KOPT-K1 (cell line): ENCODE measurements around the gene STT3A.

Experiments used
- H3K27ac ChIP-seq: fragments of 200-600 bp; sonication (generic); 2 replicates; pipeline ENCODE4 v1.5.1; 2016; ENCODE audit warnings: antibody characterized with exemption, mild to moderate bottlenecking, low read depth, low read length; ENCODE audit not compliant: poor library complexity, severe bottlenecking
- H3K36me3 ChIP-seq: fragments of 200-600 bp; sonication (generic); 2 replicates; pipeline ENCODE4 v1.5.1; 2017; ENCODE audit warnings: antibody characterized with exemption, mild to moderate bottlenecking, low read length, moderate library complexity; ENCODE audit not compliant: insufficient read depth
- H3K9me3 ChIP-seq: fragments of 200-600 bp; sonication (generic); 2 replicates; pipeline ENCODE4 v1.5.1; 2017; ENCODE audit warnings: antibody characterized with exemption, low read length, mild to moderate bottlenecking; ENCODE audit not compliant: insufficient read depth, poor library complexity, severe bottlenecking

Gene STT3A

DNA sequence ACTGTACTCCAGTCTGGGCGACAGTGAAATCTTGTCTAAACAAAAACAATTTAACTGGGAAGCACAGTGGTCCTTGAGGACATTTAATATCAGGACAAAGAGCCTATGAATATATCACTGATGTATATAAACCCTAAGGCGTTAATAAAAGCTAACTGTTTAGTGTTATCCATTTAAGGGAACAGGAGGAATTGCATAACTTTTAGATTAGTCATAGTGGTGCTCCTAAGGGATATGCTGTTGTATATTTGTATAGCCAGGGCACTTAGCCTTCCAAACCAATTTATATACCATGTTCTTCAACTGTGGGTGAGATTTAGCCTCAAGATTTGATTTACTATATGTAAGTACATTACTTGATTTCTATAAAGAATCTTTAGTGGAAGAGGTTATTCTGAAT is 29.3 kb downstream of the STT3A start:
- Histone ChIP-seq H3K27ac (no peak overlapping the region), H3K36me3 (peaks cover 72% of the 10 kb centered on the region), H3K9me3 (no peaks in the 10 kb centered on the region)

DNA sequence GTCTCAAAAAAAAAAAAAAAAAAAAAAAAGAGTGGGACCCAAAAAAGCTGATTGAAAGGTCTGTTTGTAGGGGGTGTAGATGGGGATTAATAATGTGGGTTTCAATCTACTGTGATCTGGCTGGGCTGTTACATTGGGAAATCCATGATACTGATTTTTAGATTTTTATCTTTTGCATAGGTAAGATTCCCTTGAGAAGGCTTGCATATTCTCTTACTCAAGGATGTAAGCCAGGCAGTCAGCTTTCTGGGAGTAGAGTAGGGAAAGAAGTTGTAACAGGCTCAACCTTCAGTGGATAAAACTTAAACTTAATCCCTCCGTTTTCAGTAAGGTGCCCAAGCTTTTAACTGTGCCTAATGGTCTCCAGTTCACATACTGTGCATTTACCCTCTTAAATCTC is 30.4 kb downstream of the STT3A start:
- no peak overlapping the region for H3K27ac ChIP-seq
- no peaks in the 10 kb centered on the region for H3K9me3 ChIP-seq
- peaks cover 72% of the 10 kb centered on the region for H3K36me3 ChIP-seq

GRCh38 chr11:125624756-125625213 is 32.1 kb downstream of the STT3A start, which contains the start of gene CHEK1:
Gene CHEK1, plus strand, starts transcription at chr11:125625163. Its CDS starts 1,606 bp downstream, at chr11:125626769.
- Histone ChIP-seq H3K9me3 (no peaks in the 10 kb centered on the region), H3K36me3 (peaks cover 72% of the 10 kb centered on the region), H3K27ac (peak within 1 kb of the TSS; percentile 87)

GRCh38 chr11:125625225-125625629 is 32.6 kb downstream of the STT3A start:
- no peaks in the 10 kb centered on the region for H3K9me3 ChIP-seq
- H3K27ac ChIP-seq = peak overlapping the region; percentile 87
- H3K36me3 ChIP-seq = peaks cover 72% of the 10 kb centered on the region

DNA sequence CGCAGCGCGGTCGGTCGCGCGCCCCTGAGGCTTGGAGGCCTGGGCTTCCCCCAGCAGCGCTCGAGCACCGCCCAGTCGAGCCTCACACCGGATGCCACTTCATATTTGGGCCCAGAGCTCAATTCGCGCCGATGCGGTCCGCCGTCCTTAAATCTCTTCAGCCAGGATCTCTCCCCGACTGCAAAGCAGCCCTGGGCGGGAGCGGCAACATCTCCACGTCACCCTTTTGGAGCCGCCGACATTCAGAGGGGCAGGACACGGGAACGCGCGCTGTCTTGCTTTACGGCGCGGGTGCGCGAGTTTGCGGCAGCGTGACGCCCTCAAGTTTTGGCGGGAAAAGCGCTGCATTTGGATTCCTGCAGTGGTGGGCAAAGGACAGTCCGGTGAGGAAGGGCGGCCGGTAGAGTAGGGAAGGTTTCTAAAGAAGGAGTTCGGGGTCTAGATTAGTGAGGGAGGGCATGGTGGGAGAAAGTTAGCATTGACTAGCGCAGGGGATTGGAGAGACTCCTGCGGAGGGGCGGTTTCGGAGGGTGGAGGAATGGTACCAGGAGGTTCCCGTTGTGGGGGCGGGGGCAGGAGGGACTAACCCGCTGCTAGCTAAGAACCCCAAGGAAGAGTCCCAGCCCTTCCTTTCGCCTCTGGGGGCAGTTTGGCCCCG is 33.1 kb downstream of the STT3A start:
- Histone ChIP-seq H3K36me3 (peaks cover 72% of the 10 kb centered on the region), H3K27ac (peak overlapping the region; percentile 87), H3K9me3 (no peaks in the 10 kb centered on the region)

DNA sequence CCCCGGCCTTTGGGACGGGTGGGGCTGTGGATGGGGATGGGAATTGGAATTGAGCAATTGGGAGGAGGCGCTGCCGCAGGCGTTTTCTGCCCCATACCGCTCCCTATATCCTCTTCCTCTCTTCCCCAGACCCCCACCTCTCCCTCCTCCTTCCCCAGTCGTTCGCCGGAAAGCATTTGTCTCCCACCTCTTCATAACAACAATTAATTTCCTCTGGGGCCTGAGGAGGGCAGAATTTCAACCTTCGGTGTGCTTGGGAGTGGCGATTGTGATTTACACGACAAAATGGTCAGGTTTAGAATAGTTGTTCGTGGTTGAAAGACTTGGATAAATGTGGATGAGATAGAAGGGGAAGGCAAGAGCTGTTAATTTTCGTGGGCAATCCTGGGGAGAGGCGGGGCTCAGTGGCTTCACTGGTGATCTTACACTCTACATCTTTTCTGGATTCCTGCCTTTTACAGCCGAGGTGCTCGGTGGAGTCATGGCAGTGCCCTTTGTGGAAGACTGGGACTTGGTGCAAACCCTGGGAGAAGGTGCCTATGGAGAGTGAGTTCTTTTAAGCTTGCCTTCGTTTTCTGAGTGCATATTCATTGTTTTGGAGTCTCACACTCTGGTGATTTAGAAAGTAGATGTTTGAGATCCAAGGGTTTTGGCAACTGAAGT is 33.8 kb downstream of the STT3A start:
- peak overlapping the region; percentile 87 for H3K27ac ChIP-seq
- H3K9me3 ChIP-seq = no peaks in the 10 kb centered on the region
- peaks cover 72% of the 10 kb centered on the region for H3K36me3 ChIP-seq

- H3K27ac ChIP-seq = peak overlapping the region; percentile 87
- peaks cover 72% of the 10 kb centered on the region for H3K36me3 ChIP-seq
- no peaks in the 10 kb centered on the region for H3K9me3 ChIP-seq
Measured at GRCh38 chr11:125627236-125627910, 34.7 kb downstream of the STT3A start.

DNA sequence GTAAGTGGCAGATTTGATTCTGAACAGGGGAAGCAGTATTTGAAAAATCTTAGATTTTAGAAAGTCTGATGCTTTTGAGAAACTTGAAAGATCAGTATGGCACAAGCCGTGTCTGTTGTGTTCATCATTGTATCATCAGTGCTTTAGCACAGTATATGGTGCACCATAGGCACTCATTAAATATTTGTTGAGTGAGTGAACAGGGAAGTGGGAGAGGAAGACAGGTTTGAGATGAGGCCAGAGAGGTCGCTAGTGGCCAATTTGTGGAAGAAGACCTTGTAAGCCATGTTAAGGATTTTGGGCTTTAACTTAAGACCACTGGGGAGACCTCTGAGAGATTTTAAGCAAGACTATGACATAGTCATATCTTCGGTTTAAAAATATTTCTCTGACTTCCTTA is 45.2 kb downstream of the STT3A start:
- H3K27ac ChIP-seq = no peak overlapping the region
- H3K36me3 ChIP-seq = peaks cover 99% of the 10 kb centered on the region
- H3K9me3 ChIP-seq = no peaks in the 10 kb centered on the region

DNA sequence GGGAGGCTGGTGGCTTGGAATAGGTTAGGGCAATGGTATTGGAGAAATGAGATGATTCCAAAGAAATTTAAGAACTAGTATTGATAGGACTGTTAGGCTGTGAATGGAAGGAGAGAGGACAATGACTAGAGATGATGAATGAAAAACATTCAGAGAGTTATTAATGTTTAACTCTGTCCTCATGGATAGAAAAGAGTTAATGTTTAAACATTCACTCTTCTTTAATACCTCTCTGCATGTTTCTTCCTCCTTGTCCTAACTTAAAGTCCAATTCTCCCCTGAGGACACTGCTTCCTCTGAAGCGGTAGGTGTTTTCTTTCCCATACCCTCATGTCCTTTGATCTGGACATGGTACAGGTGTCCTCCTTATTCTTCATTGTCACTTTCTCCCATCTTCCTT is 45.7 kb downstream of the STT3A start:
- peaks cover 99% of the 10 kb centered on the region for H3K36me3 ChIP-seq
- H3K9me3 ChIP-seq = no peaks in the 10 kb centered on the region

GRCh38 chr11:125645871-125646270 is 53.2 kb downstream of the STT3A start:
- no peak overlapping the region for H3K27ac ChIP-seq
- H3K36me3 ChIP-seq = peaks cover 100% of the 10 kb centered on the region
- H3K9me3 ChIP-seq = peaks cover 29% of the 10 kb centered on the region

More for the DNA sequence above, 45.7 kb downstream of the STT3A start:
- no peak overlapping the region for H3K27ac ChIP-seq

DNA sequence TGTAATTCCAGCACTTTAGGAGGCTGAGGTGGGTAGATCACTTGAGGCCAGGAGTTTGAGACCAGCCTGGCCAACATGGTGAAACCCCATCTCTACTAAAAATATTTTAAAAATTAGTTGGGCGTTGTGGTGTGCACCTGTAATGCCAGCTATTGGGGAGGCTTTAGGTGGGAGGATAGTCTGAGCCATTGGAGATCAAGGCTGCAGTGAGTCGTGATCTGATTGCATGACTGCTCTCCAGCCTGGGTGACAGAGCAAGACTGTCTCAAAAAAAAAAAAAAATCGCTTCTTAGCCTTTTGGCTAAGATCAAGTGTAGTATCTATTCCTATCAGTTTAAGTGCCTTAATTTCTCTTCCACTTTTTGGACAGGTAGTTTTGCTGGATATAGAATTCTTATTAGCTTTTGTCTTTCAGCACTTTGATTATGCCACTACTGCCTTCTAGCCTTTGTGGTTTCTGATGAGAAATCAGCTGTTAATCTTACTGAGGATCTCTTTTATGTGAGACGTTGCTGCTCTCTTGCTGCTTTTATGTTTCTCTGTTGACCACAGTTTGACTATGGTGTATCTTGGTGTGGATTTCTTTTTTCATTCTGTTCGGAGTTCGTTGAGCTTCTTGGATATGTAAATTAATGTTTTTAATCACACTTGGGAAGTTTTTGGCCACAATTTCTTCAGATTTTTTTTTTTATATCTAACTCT is 57.0 kb downstream of the STT3A start:
- H3K36me3 ChIP-seq = peaks cover 99% of the 10 kb centered on the region
- peaks cover 29% of the 10 kb centered on the region for H3K9me3 ChIP-seq
- H3K27ac ChIP-seq = no peak overlapping the region

GRCh38 chr11:125662689-125663088 is 70.0 kb downstream of the STT3A start:
- Histone ChIP-seq H3K27ac (no peak overlapping the region), H3K36me3 (peaks cover 98% of the 10 kb centered on the region), H3K9me3 (peaks cover 22% of the 10 kb centered on the region)

DNA sequence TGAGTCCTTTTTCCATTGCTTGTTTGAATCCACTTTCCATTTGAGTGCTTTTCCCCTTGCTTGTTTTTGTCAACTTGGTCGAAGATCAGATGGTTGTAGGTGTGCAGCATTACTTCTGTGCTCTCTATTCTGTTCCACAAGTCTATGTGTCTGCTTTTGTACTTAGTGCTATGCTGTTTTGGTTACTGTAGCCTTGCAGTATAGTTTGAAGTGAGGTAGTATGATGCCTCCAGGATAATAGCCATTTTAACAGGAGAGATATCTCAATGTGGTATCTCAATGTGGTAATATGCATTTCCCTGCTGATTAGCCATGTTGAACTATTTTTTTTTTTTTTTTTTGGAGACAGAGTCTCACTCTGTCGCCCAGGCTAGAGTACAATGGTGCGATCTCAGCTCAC is 71.3 kb downstream of the STT3A start:
- Histone ChIP-seq H3K36me3 (peaks cover 97% of the 10 kb centered on the region), H3K27ac (no peak overlapping the region), H3K9me3 (peaks cover 22% of the 10 kb centered on the region)

- H3K36me3 ChIP-seq = peaks cover 97% of the 10 kb centered on the region
- no peak overlapping the region for H3K27ac ChIP-seq
Measured at GRCh38 chr11:125667151-125667550, 74.5 kb downstream of the STT3A start.

GRCh38 chr11:125670172-125670571 is 77.5 kb downstream of the STT3A start:
- Histone ChIP-seq H3K9me3 (peaks cover 5% of the 10 kb centered on the region), H3K27ac (no peak overlapping the region), H3K36me3 (peaks cover 94% of the 10 kb centered on the region)

More at GRCh38 chr11:125667151-125667550, 74.5 kb downstream of the STT3A start:
- H3K9me3 ChIP-seq = peaks cover 22% of the 10 kb centered on the region
